Progenitor cell of endocrine pancreas (in vitro differentiated cells): ENCODE data around the gene TRMT61B. TPM values are rescaled to one million over a fixed set of nuclear protein-coding genes. Genes with fewer than 3 reads are reported as not detected.

ENCODE experiments used
- DNase-seq: peaks from one replicate; pipeline ENCODE4 v3.0.0; 2021; ENCODE audit warnings: low spot score; ENCODE audit not compliant: unreplicated experiment
- H3K27ac Mint-ChIP-seq: 2 replicates; pipeline ENCODE4 v1.8.0; 2021; ENCODE audit warnings: mild to moderate bottlenecking, moderate library complexity, mixed read lengths
- H3K27me3 Mint-ChIP-seq: 2 replicates; pipeline ENCODE4 v1.8.0; 2021; ENCODE audit warnings: mixed read lengths
- H3K36me3 Mint-ChIP-seq: 2 replicates; pipeline ENCODE4 v1.8.0; 2022; ENCODE audit warnings: mixed read lengths; ENCODE audit not compliant: insufficient read depth
- H3K4me1 Mint-ChIP-seq: 2 replicates; pipeline ENCODE4 v1.8.0; 2021; ENCODE audit warnings: low read depth, mixed read lengths
- H3K4me3 Mint-ChIP-seq: 2 replicates; pipeline ENCODE4 v1.8.0; 2021; ENCODE audit warnings: low read depth, mild to moderate bottlenecking, moderate library complexity, mixed read lengths
- H3K9me3 Mint-ChIP-seq: 2 replicates; pipeline ENCODE4 v1.8.0; 2021; ENCODE audit warnings: low read depth, mixed read lengths
- CTCF ChIP-seq: fragments of 200-600 bp; sonication (generic); IDR thresholded peaks from one replicate; pipeline ENCODE4 v1.5.0; 2021; ENCODE audit warnings: antibody characterized with exemption, mild to moderate bottlenecking; ENCODE audit not compliant: unreplicated experiment
- total RNA-seq: library from RNA; stranded (reverse); gene quantifications from 2 replicates; pipeline ENCODE4 v1.2.1, GENCODE V29; 2021

Gene TRMT61B
- total RNA-seq, 1 donor from 2014 or later = 26.0 TPM

GRCh38 chr2:28822036-28822435 lies 48.1 kb downstream of the TRMT61B start:
- no peaks in the 10 kb centered on the region for H3K4me1 Mint-ChIP-seq
- no peak overlapping the region for H3K4me3 Mint-ChIP-seq
- H3K27ac Mint-ChIP-seq = no peak overlapping the region
- no peak for TF ChIP-seq CTCF
- H3K27me3 Mint-ChIP-seq = no peaks in the 10 kb centered on the region
- no peak for DNase-seq
- no peaks in the 10 kb centered on the region for H3K36me3 Mint-ChIP-seq
- no peaks in the 10 kb centered on the region for H3K9me3 Mint-ChIP-seq

- TF ChIP-seq CTCF = peak; percentile 75
- Mint-ChIP-seq H3K9me3 (no peaks in the 10 kb centered on the region), H3K4me1 (no peaks in the 10 kb centered on the region), H3K27ac (peak overlapping the region; percentile 79), H3K36me3 (no peaks in the 10 kb centered on the region), H3K4me3 (no peak overlapping the region), H3K27me3 (no peaks in the 10 kb centered on the region)
- DNase-seq = peak; percentile 49
Observed at GRCh38 chr2:28821295-28821958, 48.7 kb downstream of the TRMT61B start.

- DNase-seq = no peak
- H3K27ac Mint-ChIP-seq = no peak overlapping the region
- no peaks in the 10 kb centered on the region for H3K27me3 Mint-ChIP-seq
- no peak overlapping the region for H3K4me3 Mint-ChIP-seq
- H3K4me1 Mint-ChIP-seq = no peaks in the 10 kb centered on the region
- H3K9me3 Mint-ChIP-seq = no peaks in the 10 kb centered on the region
- no peak for TF ChIP-seq CTCF
- no peaks in the 10 kb centered on the region for H3K36me3 Mint-ChIP-seq
Observed at GRCh38 chr2:28818053-28818452, 52.1 kb downstream of the TRMT61B start.

- peak within 1 kb of the TSS; percentile 62 for H3K4me3 Mint-ChIP-seq
- no peaks in the 10 kb centered on the region for H3K4me1 Mint-ChIP-seq
- peak within 1 kb of the TSS; percentile 56 for H3K27ac Mint-ChIP-seq
- no peak for TF ChIP-seq CTCF
- H3K36me3 Mint-ChIP-seq = peaks cover 6% of the 10 kb centered on the region
- H3K9me3 Mint-ChIP-seq = no peaks in the 10 kb centered on the region
- peak; percentile 56 for DNase-seq
- peaks cover 10% of the 10 kb centered on the region for H3K27me3 Mint-ChIP-seq
Observed at GRCh38 chr2:28810384-28811285, 59.5 kb downstream of the TRMT61B start, which contains the start of gene SPDYA. Gene SPDYA, plus strand, starts transcription at chr2:28810834. Its CDS starts 5,181 bp downstream, at chr2:28816015.

- peak overlapping the region; percentile 56 for H3K27ac Mint-ChIP-seq
- H3K36me3 Mint-ChIP-seq = peaks cover 9% of the 10 kb centered on the region
- H3K4me1 Mint-ChIP-seq = no peaks in the 10 kb centered on the region
- TF ChIP-seq CTCF = no peak
- DNase-seq = no peak
- peaks cover 10% of the 10 kb centered on the region for H3K27me3 Mint-ChIP-seq
- peak overlapping the region; percentile 62 for H3K4me3 Mint-ChIP-seq
- H3K9me3 Mint-ChIP-seq = no peaks in the 10 kb centered on the region
Observed at GRCh38 chr2:28809927-28810326, 60.2 kb downstream of the TRMT61B start.
